HCT116 (cell line): ENCODE data around the gene WWTR1. TPM values are rescaled to one million over a fixed set of nuclear protein-coding genes. Genes with fewer than 3 reads are reported as not detected.

Source experiments
- ATAC-seq: fragments of 200-7000 bp; cut with Tn5 transposase; 2 replicates; pipeline ENCODE4 v1.9.1; 2020; ENCODE audit warnings: mild to moderate bottlenecking, moderate library complexity
- BruUV-seq: library from RNA; stranded (reverse); fragments of 400-500 nt; replicated peaks from 2 replicates; lab custom pipeline; 2021; lab: Mats Ljungman, UMichigan
- CTCF ChIA-PET: fragments of 300-600 bp; sonication (Branson Sonifier 250); formaldehyde crosslinking; loops from one replicate; lab custom pipeline; 2021; ENCODE audit warnings: antibody characterized with exemption; lab: Charles Lee
- POLR2A ChIA-PET: fragments of 300-600, 350-600 bp; sonication (Branson Sonifier 250); formaldehyde crosslinking; loops from one replicate; lab custom pipeline; 2021; ENCODE audit warnings: antibody characterized with exemption; lab: Charles Lee
- RAD21 ChIA-PET, 2 experiments: fragments of 300-600 bp; sonication (Branson Sonifier 250); formaldehyde crosslinking; loops; one replicate each; lab custom pipeline; 2023; ENCODE audit warnings: low total read pairs in 2 of 2; ENCODE audit not compliant: uncharacterized antibody in 2 of 2, unreplicated experiment in 2 of 2, low non-redundant PET in 1 of 2; lab: Charles Lee
- DNase-seq: peaks from one replicate; pipeline ENCODE4 v3.0.0-alpha.2; 2010; ENCODE audit warnings: low read depth, low spot score
- H2AFZ ChIP-seq: fragments of 200-600 bp; shearing (Covaris generic), sonication (generic); 2 replicates; pipeline ENCODE4 v1.6.1; 2017; ENCODE audit warnings: low read depth, mixed run types, mixed read lengths, antibody characterized with exemption, low read length; ENCODE audit not compliant: poor library complexity, severe bottlenecking
- H3K27ac ChIP-seq: 2 replicates; pipeline ENCODE4 v1.5.1; 2012; ENCODE audit warnings: low read depth, low read length
- H3K27me3 ChIP-seq: fragments of 200-600 bp; sonication (generic); 2 replicates; pipeline ENCODE4 v1.6.1; 2016; ENCODE audit warnings: mixed run types, low read length, mixed read lengths; ENCODE audit not compliant: insufficient read depth
- H3K36me3 ChIP-seq, 2 experiments: fragments of 200-500 bp in 1 of 2; fragments of 200-600 bp in 1 of 2; sonication (Bioruptor generic) in 1 of 2; sonication (generic) in 1 of 2; 2 replicates each; pipeline versions ENCODE4 v1.5.1 to v1.6.1; 2014 to 2016; ENCODE audit warnings: low read length in 2 of 2, inconsistent platforms in 1 of 2, mixed read lengths in 1 of 2, mixed run types in 1 of 2; ENCODE audit not compliant: insufficient read depth in 2 of 2, control insufficient read depth in 1 of 2
- H3K4me1 ChIP-seq, 2 experiments: fragments of 200-600 bp in 1 of 2; sonication (generic) in 1 of 2; 2 replicates each; pipeline versions ENCODE4 v1.5.1 to v1.6.1; 2012 to 2017; ENCODE audit warnings: low read length in 2 of 2, inconsistent platforms in 1 of 2, mild to moderate bottlenecking in 1 of 2, mixed read lengths in 1 of 2, mixed run types in 1 of 2, moderate library complexity in 1 of 2; ENCODE audit not compliant: insufficient read depth in 2 of 2, control insufficient read depth in 1 of 2
- H3K4me2 ChIP-seq: fragments of 200-600 bp; sonication (generic); 2 replicates; pipeline ENCODE4 v1.6.1; 2017; ENCODE audit warnings: mixed run types, low read length, mixed read lengths
- H3K4me3 ChIP-seq, 2 experiments: fragments of 200-600 bp in 1 of 2; sonication (generic) in 1 of 2; replicated peaks in 1 of 2; 2 replicates each; pipeline ENCODE4 v1.5.1; 2011 to 2016; ENCODE audit warnings: low read length in 2 of 2, control low read depth in 1 of 2, low read depth in 1 of 2, mild to moderate bottlenecking in 1 of 2, mixed read lengths in 1 of 2, mixed run types in 1 of 2
- H3K79me2 ChIP-seq: fragments of 200-600 bp; sonication (generic); 2 replicates; pipeline ENCODE4 v1.6.1; 2017; ENCODE audit warnings: mild to moderate bottlenecking, mixed run types, low read length, moderate library complexity, mixed read lengths; ENCODE audit not compliant: insufficient read depth
- H3K9ac ChIP-seq: fragments of 200-600 bp; sonication (generic); 2 replicates; pipeline ENCODE4 v1.6.1; 2016; ENCODE audit warnings: low read length, mixed read lengths
- H3K9me2 ChIP-seq: fragments of 200-600 bp; sonication (generic), shearing (Covaris generic); 2 replicates; pipeline ENCODE4 v1.6.1; 2017; ENCODE audit warnings: mixed run types, mild to moderate bottlenecking, moderate library complexity; ENCODE audit not compliant: insufficient read depth
- H3K9me3 ChIP-seq, 2 experiments: fragments of 200-500 bp in 1 of 2; fragments of 200-600 bp in 1 of 2; sonication (Bioruptor generic) in 1 of 2; sonication (generic) in 1 of 2; 2 replicates each; pipeline ENCODE4 v1.6.1; 2014 to 2017; ENCODE audit warnings: low read length in 2 of 2, mixed read lengths in 2 of 2, inconsistent platforms in 1 of 2, low read depth in 1 of 2, mild to moderate bottlenecking in 1 of 2, mixed run types in 1 of 2, moderate library complexity in 1 of 2; ENCODE audit not compliant: control insufficient read depth in 1 of 2, insufficient read depth in 1 of 2
- H4K20me1 ChIP-seq: fragments of 200-600 bp; sonication (generic), shearing (Covaris generic); 2 replicates; pipeline ENCODE4 v1.6.1; 2017; ENCODE audit warnings: mixed run types, mild to moderate bottlenecking, moderate library complexity; ENCODE audit not compliant: insufficient read depth
- ATF3 ChIP-seq: IDR thresholded peaks from 2 replicates; pipeline ENCODE4 v1.6.1; 2012
- CTCF ChIP-seq, 3 experiments: fragments of 200-600 bp in 1 of 3; sonication (generic) in 1 of 3; IDR thresholded peaks in 2 of 3; conservative IDR thresholded peaks in 1 of 3; 2 replicates each; pipeline ENCODE4 v1.5.1; 2012 to 2017; ENCODE audit warnings: low read depth in 2 of 3, low read length in 2 of 3, antibody characterized with exemption in 1 of 3, borderline replicate concordance in 1 of 3, control low read depth in 1 of 3, mild to moderate bottlenecking in 1 of 3, mixed read lengths in 1 of 3, mixed run types in 1 of 3, moderate library complexity in 1 of 3; ENCODE audit not compliant: insufficient read depth in 1 of 3
- ELF1 ChIP-seq: IDR thresholded peaks from 2 replicates; pipeline ENCODE4 v1.6.1; 2012; ENCODE audit warnings: low read depth, borderline replicate concordance
- EZH2 ChIP-seq: fragments of 200-600 bp; sonication (generic); IDR thresholded peaks from 2 replicates; pipeline ENCODE4 v1.6.1; 2017; ENCODE audit warnings: antibody characterized with exemption, mixed run types
- EZH2phosphoT487 ChIP-seq: fragments of 200-600 bp; IDR thresholded peaks from 2 replicates; pipeline ENCODE4 v1.6.1; 2018; ENCODE audit warnings: antibody characterized with exemption, borderline replicate concordance
- FOSL1 ChIP-seq: IDR thresholded peaks from 2 replicates; pipeline ENCODE4 v1.6.1; 2012; ENCODE audit warnings: low read depth
- RAD21 ChIP-seq: IDR thresholded peaks from 2 replicates; pipeline ENCODE4 v1.6.1; 2012; ENCODE audit warnings: low read depth, mild to moderate bottlenecking
- REST ChIP-seq: IDR thresholded peaks from 2 replicates; pipeline ENCODE4 v1.6.1; 2012; ENCODE audit warnings: low read depth
- SIN3A ChIP-seq: IDR thresholded peaks from 2 replicates; pipeline ENCODE4 v1.6.1; 2012; ENCODE audit warnings: low read depth
- SRF ChIP-seq: IDR thresholded peaks from 2 replicates; pipeline ENCODE4 v1.6.1; 2012; ENCODE audit warnings: low read depth
- YY1 ChIP-seq: IDR thresholded peaks from 2 replicates; pipeline ENCODE4 v1.6.1; 2011; ENCODE audit warnings: low read length, low read depth, moderate library complexity, mild to moderate bottlenecking; ENCODE audit not compliant: insufficient replicate concordance; ENCODE audit errors: extremely low read depth
- ZBTB33 ChIP-seq: IDR thresholded peaks from 2 replicates; pipeline ENCODE4 v1.6.1; 2011; ENCODE audit warnings: mild to moderate bottlenecking, low read length, moderate library complexity; ENCODE audit not compliant: insufficient replicate concordance; ENCODE audit errors: extremely low read depth
- ZFX ChIP-seq: fragments of 450-650 bp; IDR thresholded peaks from 2 replicates; pipeline ENCODE4 v1.6.1; 2017
- ZNF274 ChIP-seq: fragments of 200-500 bp; sonication (Bioruptor generic); IDR thresholded peaks from 2 replicates; pipeline ENCODE4 v1.6.1; 2014; ENCODE audit warnings: mild to moderate bottlenecking, low read depth, low read length, inconsistent platforms
- intact Hi-C: fragments of 100-400 bp; cut with micrococcal nuclease; formaldehyde crosslinking; loops from 2 replicates; pipeline ENCODE4 v1.10.0; 2022
- total RNA-seq: library from RNA; stranded (reverse); gene quantifications from one replicate; pipeline ENCODE4 v1.2.1, GENCODE V29; 2021; ENCODE audit not compliant: unreplicated experiment

WWTR1 gene
- total RNA-seq, 1 experiment from 2014 or later, result 46.9 TPM

- Histone ChIP-seq H3K27me3 (no peaks in the 10 kb centered on the region), H3K27ac (peak overlapping the region; percentile 54), H4K20me1 (no peaks in the 10 kb centered on the region), H3K4me3 (no peak overlapping the region), H3K36me3 (no peaks in the 10 kb centered on the region), H3K9me2 (no peaks in the 10 kb centered on the region), H3K4me1 (peaks cover 48 to 55% of the 10 kb centered on the region in 2 experiments), H2AFZ (no peak overlapping the region), H3K9ac (0 out of 2 replicates have a peak overlapping the region, but pooled peaks have one; percentile 6), H3K4me2 (peak overlapping the region; percentile 51)
- RAD21 ChIA-PET, result no interaction called here
- CTCF ChIA-PET, result no interaction called here
- BruUV-seq, result no TSS peak
- ATAC-seq, result peak; percentile 27; the same call in 1 of the 2 replicates
- intact Hi-C loops, result no loop called here
- DNase-seq, result no peak
- POLR2A ChIA-PET, result no interaction called here
- TF ChIP-seq FOSL1 (no peak), ZBTB33 (no peak), YY1 (no peak), SRF (no peak), ZNF274 (no peak), EZH2phosphoT487 (no peak), ELF1 (no peak), EZH2 (no peak), ATF3 (no peak), ZFX (no peak), RAD21 (no peak), SIN3A (no peak), CTCF (IDR thresholded peaks at IDR 0.05 in 2 of 3, conservative IDR thresholded peaks at IDR 0.05 in 1 of 3; ENCODE audit: borderline replicate concordance in 1 of 3, insufficient read depth in 1 of 3, low read depth in 2 of 3, low read length in 2 of 3) (no peak), REST (no peak)
- TF ChIP-seq, all 23 proteins: peak for 0
- peaks cover 58% of the 10 kb centered on the region for H3K79me2 ChIP-seq
- H3K9me3 ChIP-seq, result no peaks in the 10 kb centered on the region
Observed at GRCh38 chr3:149604125-149604875, 53.5 kb downstream of the WWTR1 start.
